ENCODE data around the gene PRKAA1. TPM values are rescaled to one million over a fixed set of nuclear protein-coding genes. Genes with fewer than 3 reads are reported as not detected.

The PRKAA1 gene
- total RNA-seq, 1 experiment from 2014 or later = 178 TPM

DNA sequence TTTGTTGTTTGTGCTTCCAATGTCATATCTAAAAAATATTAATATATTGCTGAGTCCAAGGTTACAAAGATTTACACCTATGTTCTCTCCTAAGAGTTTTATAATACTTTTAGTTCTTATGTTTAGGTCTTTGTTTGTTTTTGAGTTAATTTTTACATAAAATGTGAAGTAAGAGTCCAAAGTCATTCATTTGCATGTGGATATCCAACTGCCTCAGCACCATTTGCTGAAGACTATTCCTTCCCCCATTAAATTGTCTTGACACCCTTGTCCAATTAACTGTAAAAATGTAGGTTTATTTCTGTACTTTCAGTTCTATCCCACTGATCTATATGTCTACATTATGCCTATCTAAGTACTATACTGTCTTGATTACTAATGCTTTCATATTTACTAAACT lies 78.1 kb downstream of the PRKAA1 start:
- POLR2A ChIA-PET (ENCODE audit: unreplicated experiment) = no interaction called here
- TF ChIP-seq CTCF (conservative IDR thresholded peaks at IDR 0.05) = no peak

GRCh38 chr5:40717281-40717680 lies 80.9 kb downstream of the PRKAA1 start:
- Histone ChIP-seq H3K79me2 (ENCODE audit: low read depth) (no peaks in the 10 kb centered on the region), H2AFZ (no peak overlapping the region), H3K27me3 (ENCODE audit: insufficient read depth, low read depth) (no peaks in the 10 kb centered on the region), H3K9me3 (ENCODE audit: insufficient read depth, low read depth) (no peaks in the 10 kb centered on the region), H3K4me2 (no peak overlapping the region), H4K20me1 (ENCODE audit: insufficient read depth) (0 out of 2 replicates have a peak, but pooled peaks cover 3% of the 10 kb centered on the region), H3K27ac (no peak overlapping the region), H3K4me1 (replicated peaks; ENCODE audit: insufficient read depth) (peaks cover 17% of the 10 kb centered on the region), H3K36me3 (ENCODE audit: low read depth) (0 out of 2 replicates have a peak, but pooled peaks cover 4% of the 10 kb centered on the region), H3F3A (ENCODE audit: insufficient read depth, low read depth) (no peaks in the 10 kb centered on the region), H3K9me2 (ENCODE audit: insufficient read depth) (no peaks in the 10 kb centered on the region; the same call in 1 of the 2 replicates), H3K4me3 (no peak overlapping the region)
- intact Hi-C loops (cut with micrococcal nuclease; ENCODE audit: unreplicated experiment) = no loop called here
- no peak for TF ChIP-seq CTCF (conservative IDR thresholded peaks at IDR 0.05)
- no peak for TF ChIP-seq EZH2 (IDR thresholded peaks at IDR 0.05; ENCODE audit: low read depth)
- no peak for DNase-seq
- no TSS peak for BruUV-seq (replicated peaks)
- ChIA-PET CTCF (interaction anchor here (0.7 kb wide), 2 partner anchors 73 to 1118 kb away, joined by 3 to 5 read pairs; no protein-coding TSS in a partner anchor), POLR2A (ENCODE audit: unreplicated experiment) (interaction anchor here (0.6 to 0.7 kb wide), 2 partner anchors 33 to 141 kb away, joined by 3 to 20 read pairs; no protein-coding TSS in a partner anchor)

More for the DNA sequence above, 78.1 kb downstream of the PRKAA1 start:
- Histone ChIP-seq H3K27ac (no peak overlapping the region), H3K4me1 (replicated peaks; ENCODE audit: insufficient read depth) (peaks cover 14% of the 10 kb centered on the region), H3K79me2 (ENCODE audit: low read depth) (no peaks in the 10 kb centered on the region), H3K9me2 (ENCODE audit: insufficient read depth) (no peaks in the 10 kb centered on the region; the same call in 1 of the 2 replicates), H3K9me3 (ENCODE audit: insufficient read depth, low read depth) (no peaks in the 10 kb centered on the region), H3K4me2 (no peak overlapping the region), H3F3A (ENCODE audit: insufficient read depth, low read depth) (no peaks in the 10 kb centered on the region), H3K4me3 (no peak overlapping the region), H3K27me3 (ENCODE audit: insufficient read depth, low read depth) (no peaks in the 10 kb centered on the region), H3K36me3 (ENCODE audit: low read depth) (0 out of 2 replicates have a peak, but pooled peaks cover 4% of the 10 kb centered on the region), H2AFZ (no peak overlapping the region), H4K20me1 (ENCODE audit: insufficient read depth) (0 out of 2 replicates have a peak, but pooled peaks cover 3% of the 10 kb centered on the region)
- DNase-seq = no peak
- CTCF ChIA-PET = no interaction called here
- BruUV-seq (replicated peaks) = no TSS peak
- intact Hi-C loops (cut with micrococcal nuclease; ENCODE audit: unreplicated experiment) = no loop called here

GRCh38 chr5:40716590-40716989 lies 81.6 kb downstream of the PRKAA1 start:
- TF ChIP-seq CTCF (conservative IDR thresholded peaks at IDR 0.05) = no peak
- no peak for TF ChIP-seq EZH2 (IDR thresholded peaks at IDR 0.05; ENCODE audit: low read depth)
- intact Hi-C loops (cut with micrococcal nuclease; ENCODE audit: unreplicated experiment) = no loop called here
- BruUV-seq (replicated peaks) = no TSS peak

More at GRCh38 chr5:40716590-40716989, 81.6 kb downstream of the PRKAA1 start:
- POLR2A ChIA-PET (ENCODE audit: unreplicated experiment) = interaction anchor here (0.6 kb wide), 1 partner anchor 32 kb away, joined by 3 read pairs; no protein-coding TSS in a partner anchor
- Histone ChIP-seq H3F3A (ENCODE audit: insufficient read depth, low read depth) (no peaks in the 10 kb centered on the region), H3K27me3 (ENCODE audit: insufficient read depth, low read depth) (no peaks in the 10 kb centered on the region), H2AFZ (no peak overlapping the region), H3K9me2 (ENCODE audit: insufficient read depth) (no peaks in the 10 kb centered on the region; the same call in 1 of the 2 replicates), H4K20me1 (ENCODE audit: insufficient read depth) (0 out of 2 replicates have a peak, but pooled peaks cover 3% of the 10 kb centered on the region), H3K36me3 (ENCODE audit: low read depth) (0 out of 2 replicates have a peak, but pooled peaks cover 4% of the 10 kb centered on the region), H3K79me2 (ENCODE audit: low read depth) (no peaks in the 10 kb centered on the region), H3K4me1 (replicated peaks; ENCODE audit: insufficient read depth) (peaks cover 17% of the 10 kb centered on the region), H3K9me3 (ENCODE audit: insufficient read depth, low read depth) (no peaks in the 10 kb centered on the region), H3K27ac (no peak overlapping the region), H3K4me3 (no peak overlapping the region), H3K4me2 (no peak overlapping the region)
- CTCF ChIA-PET = no interaction called here
- no peak for DNase-seq

Data from PC-9 (cell line).